ENCODE data around the gene SH3BP5L. TPM values are rescaled to one million over a fixed set of nuclear protein-coding genes. Genes with fewer than 3 reads are reported as not detected.

SH3BP5L gene
- total and polyA plus RNA-seq, 2 experiments from 2014 or later = 14.1 to 34.8 TPM

DNA sequence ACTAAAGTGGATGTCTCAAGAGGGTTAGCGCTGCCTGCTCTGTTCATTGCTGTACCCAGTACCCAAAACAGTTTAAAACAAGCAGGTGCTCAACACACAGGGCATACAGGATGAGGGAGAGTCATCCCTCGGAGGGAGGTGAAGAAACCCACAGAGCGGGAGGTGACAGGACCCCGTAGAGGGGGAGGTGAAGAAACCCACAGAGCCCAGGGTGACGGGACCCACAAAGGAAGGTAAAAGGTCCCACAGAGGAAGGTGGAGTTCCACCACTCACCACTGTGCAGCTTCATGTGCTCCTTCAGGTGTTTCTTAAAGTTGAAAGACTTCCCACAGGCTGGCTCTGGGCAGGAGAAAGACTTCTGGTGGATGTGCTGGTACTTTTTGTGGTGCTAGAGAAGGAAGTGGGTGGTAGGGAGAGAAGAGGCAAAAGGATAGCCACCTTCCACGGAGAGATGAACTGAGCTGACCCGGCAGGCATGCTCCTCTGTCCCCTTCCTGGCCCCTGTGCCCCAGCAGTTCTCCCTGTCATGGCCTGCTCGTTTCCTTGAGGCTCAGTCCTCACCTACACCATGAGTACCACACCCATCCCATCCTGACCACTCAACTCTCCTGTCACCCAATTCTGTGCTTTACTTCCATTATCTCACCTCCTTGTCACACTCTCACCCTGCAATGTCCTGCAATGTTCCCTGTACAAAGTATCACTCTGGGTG, 28.1 kb upstream of the SH3BP5L start:
- no peak overlapping the region for H3K27ac ChIP-seq

DNA sequence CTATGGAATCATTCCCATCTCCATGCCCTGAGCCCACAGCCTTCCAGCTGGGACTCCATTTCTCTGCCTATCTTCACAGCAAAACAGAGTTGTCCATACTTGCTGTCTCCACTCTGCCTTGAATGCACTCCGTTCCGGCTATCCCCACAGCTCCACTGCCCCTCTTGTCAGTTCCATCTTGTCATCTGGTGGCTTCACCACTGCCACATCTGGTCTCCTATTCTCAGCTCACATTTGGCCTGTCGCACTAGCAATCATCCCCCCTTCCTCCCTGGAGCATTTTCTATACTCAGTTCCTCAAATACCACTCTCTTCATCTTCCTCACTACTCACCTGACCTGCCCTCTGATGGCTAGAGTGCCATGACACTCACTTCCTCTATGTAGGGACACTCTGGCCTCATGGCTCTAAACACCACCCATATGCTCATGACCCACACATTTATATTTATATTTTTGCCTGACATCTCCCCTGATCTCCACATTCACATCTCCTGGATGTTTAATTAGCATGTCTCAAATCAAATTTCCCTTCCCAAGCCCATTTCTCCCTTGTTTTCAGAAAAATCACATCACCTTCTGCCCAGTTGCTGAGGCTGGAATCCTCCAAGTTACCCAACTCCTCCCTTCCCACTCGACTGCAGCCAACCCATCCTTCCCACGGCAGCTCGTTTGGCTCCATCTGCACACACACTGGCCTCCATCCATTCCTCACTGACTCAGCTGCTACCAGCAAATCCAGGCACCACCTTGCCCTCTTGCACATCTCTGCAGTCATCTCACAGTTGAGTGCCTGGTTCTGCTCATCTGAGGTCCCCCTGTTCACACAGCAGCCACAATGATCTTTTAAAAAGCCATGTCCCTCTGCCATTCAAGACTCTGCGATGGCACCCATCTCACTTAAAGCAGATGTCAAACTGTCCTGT, 27.0 kb upstream of the SH3BP5L start:
- Histone ChIP-seq H3K36me3 (peaks cover 16% of the 10 kb centered on the region), H3K9me3 (ENCODE audit: low read depth) (no peaks in the 10 kb centered on the region), H3K4me3 (no peak overlapping the region), H3K27me3 (no peaks in the 10 kb centered on the region), H3K27ac (peak overlapping the region; percentile 67), H3K4me1 (ENCODE audit: low read depth) (peaks cover 3% of the 10 kb centered on the region)
- no peak for TF ChIP-seq CTCF (IDR thresholded peaks at IDR 0.05; ENCODE audit: low read depth, low read length)
- peak in 1 of 2 donors; percentile 54 for DNase-seq (ENCODE audit: low read depth in 1 of 2, low spot score in 1 of 2)

More for the DNA sequence above, 28.1 kb upstream of the SH3BP5L start:
- H3K9me3 ChIP-seq (ENCODE audit: low read depth) = no peaks in the 10 kb centered on the region
- no peak for DNase-seq (ENCODE audit: low read depth in 1 of 2, low spot score in 1 of 2)
- no peak overlapping the region for H3K4me3 ChIP-seq
- no peak for TF ChIP-seq CTCF (IDR thresholded peaks at IDR 0.05; ENCODE audit: low read depth, low read length)
- no peaks in the 10 kb centered on the region for H3K27me3 ChIP-seq
- peaks cover 11% of the 10 kb centered on the region for H3K36me3 ChIP-seq
- peaks cover 10% of the 10 kb centered on the region for H3K4me1 ChIP-seq (ENCODE audit: low read depth)

DNA sequence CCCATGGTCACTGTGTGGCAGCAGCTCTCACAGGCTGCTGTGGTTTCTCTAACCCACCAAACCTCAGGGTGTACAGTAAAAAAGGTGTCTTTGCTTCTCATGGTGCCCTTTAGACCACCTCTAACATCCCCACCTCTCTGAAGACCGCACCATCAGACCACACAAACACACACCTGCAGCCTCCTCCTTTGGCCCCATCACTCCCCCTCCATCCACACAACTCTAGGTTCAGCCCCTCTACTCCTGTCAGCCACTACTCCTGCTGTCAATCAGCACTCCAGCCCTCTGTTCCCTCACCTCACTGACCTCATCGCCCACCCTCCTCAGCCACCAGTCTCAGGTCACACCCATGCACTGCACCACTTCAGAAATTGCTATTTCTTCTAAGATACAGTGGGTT, 25.7 kb upstream of the SH3BP5L start:
- Histone ChIP-seq H3K4me3 (no peak overlapping the region), H3K4me1 (ENCODE audit: low read depth) (no peaks in the 10 kb centered on the region), H3K27me3 (no peaks in the 10 kb centered on the region), H3K9me3 (ENCODE audit: low read depth) (no peaks in the 10 kb centered on the region), H3K27ac (peak overlapping the region; percentile 67), H3K36me3 (peaks cover 25% of the 10 kb centered on the region)
- no peak for DNase-seq (ENCODE audit: low read depth in 1 of 2, low spot score in 1 of 2)
- no peak for TF ChIP-seq CTCF (IDR thresholded peaks at IDR 0.05; ENCODE audit: low read depth, low read length)

DNA sequence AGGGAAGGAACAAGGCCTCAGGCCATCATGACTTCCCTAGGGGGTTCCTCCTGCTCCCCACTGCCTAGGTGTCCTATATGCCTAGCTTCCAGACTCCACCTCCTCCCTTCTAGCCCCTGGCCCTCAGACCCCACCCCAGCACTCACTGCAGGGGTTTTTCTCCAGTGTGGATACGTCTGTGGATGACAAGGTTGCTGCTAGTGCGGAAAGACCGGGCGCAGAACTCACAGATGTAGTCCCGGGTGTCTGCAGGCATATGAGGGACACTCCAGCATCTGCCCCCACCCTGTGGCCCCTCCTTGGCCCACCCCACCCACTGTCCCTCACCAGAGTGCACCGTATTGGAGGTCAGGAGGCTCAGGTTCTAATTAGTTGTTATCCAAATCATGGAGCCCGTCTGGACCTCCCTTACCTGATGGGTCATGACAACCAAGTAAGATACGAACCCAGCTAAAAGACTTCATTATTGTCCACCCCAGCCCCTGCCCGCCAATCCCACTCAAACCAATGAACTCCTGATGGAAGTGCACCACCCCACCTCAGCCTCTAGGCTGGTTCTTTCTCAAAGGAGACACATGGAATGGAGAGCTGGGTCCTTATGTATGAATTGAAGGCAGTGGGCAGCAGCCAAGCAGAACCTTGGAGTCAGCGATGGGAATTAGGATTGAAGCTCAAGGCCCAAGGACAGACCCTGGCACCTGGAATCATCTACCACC, 25.0 kb upstream of the SH3BP5L start:
- H3K4me1 ChIP-seq (ENCODE audit: low read depth) = no peaks in the 10 kb centered on the region
- H3K27me3 ChIP-seq = no peaks in the 10 kb centered on the region
- TF ChIP-seq CTCF (IDR thresholded peaks at IDR 0.05; ENCODE audit: low read depth, low read length) = no peak
- peaks cover 32% of the 10 kb centered on the region for H3K36me3 ChIP-seq
- peak overlapping the region; percentile 67 for H3K27ac ChIP-seq
- no peak for DNase-seq (ENCODE audit: low read depth in 1 of 2, low spot score in 1 of 2)
- no peaks in the 10 kb centered on the region for H3K9me3 ChIP-seq (ENCODE audit: low read depth)
- H3K4me3 ChIP-seq = no peak overlapping the region

- Histone ChIP-seq H3K27me3 (no peaks in the 10 kb centered on the region), H3K36me3 (peaks cover 38% of the 10 kb centered on the region), H3K27ac (peak overlapping the region; percentile 67), H3K9me3 (ENCODE audit: low read depth) (no peaks in the 10 kb centered on the region), H3K4me1 (ENCODE audit: low read depth) (no peaks in the 10 kb centered on the region), H3K4me3 (no peak overlapping the region)
- DNase-seq (ENCODE audit: low read depth in 1 of 2, low spot score in 1 of 2) = no peak
- TF ChIP-seq CTCF (IDR thresholded peaks at IDR 0.05; ENCODE audit: low read depth, low read length) = no peak
Measured at GRCh38 chr1:248850124-248850523, 24.4 kb upstream of the SH3BP5L start.
